Measurements from ENCODE around the gene CTXND1.

The CTXND1 gene

DNA sequence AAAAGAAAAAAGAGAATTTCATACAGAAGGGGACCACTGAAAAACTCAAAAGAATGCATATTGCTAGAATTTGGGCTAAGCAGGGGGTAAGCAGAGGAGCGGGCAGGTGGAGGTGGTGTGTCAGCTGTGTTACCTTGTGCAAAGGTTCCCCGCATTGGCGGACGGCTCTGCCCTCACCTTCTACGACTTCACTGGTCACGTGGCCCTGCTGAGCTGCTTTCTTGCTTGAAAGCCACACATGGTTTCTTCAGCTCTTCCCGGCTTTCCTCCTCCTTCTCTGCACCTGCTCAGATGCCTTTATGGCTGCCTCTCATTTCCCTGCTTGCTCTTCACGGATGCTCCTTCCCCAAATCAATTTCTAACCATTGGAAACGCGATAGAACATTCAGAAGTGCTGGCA is 68.7 kb downstream of the CTXND1 start:
- FAIRE-seq (no peak), DNase-seq (ENCODE audit: low spot score) (no peak)

DNA sequence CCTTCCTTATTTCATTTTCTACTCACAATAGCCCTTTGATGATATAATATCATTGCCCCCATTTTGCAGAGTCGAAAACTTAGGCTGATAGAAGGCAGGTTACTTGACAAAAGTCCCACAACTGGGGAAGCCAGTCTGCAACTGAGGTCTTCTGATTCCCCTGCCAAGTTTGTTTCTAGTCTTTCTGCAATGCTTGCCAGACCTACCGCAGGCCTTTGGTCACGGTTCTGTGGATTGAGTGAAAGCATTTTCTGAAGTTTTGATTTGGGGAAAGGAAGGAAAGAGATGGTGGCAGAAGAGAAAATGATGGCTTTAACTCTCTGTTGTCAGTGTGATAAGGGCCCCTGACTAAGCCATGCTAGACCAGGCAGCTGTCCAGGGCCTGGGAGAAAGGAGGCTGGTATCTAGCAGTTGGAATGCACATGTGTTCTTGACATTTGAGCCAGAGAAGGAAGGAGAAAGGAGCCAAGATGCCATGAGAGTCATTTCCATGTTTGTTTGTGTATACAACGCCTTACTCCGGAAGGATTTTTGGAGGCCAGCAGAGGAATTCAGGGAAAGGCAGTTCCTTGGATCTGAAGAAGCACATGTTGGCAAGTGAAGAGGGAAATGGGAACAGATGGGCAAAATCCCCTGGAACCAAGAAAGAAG is 69.3 kb downstream of the CTXND1 start:
- no peak for DNase-seq (ENCODE audit: low spot score)
- FAIRE-seq, result no peak

DNA sequence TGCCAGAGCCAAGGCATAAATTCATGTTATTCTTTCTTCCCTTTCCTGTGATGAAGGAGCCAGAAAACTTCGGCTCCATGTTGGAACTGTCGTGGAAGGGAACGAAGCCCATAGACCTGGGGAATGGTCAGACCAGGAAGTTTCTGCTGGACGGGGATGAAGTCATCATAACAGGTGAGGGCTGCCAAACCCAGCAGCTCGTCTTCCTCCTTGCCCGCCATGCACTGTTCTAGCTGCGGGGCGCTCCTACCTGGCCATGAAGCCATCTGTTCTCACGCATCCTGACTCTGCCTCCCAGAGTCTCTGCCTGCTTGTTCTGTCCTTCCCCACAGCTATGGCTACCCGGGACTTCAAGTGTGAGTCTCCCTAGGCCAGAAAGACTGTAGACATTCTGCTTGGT is 71.0 kb downstream of the CTXND1 start:
- no peak for DNase-seq (ENCODE audit: low spot score)
- no peak for FAIRE-seq

DNA sequence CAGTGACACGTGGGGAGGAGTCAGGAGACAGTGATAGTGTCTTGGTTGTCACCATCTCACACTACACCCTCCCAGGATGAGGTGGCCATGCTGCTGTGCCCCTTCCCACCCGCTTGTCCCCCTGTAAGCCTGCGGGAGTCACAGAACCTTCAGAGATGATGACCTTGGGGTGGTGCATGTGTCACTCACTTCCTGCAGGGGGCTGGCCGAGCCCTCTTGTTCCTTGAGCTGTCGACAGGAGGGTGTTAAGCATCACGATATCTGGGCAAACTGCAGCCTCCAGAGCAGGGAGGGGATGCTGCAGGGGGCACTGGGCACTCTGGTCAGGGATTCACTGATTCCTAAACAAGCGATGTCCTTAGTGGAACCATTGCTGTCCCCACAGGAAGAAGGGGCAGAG is 71.5 kb downstream of the CTXND1 start:
- FAIRE-seq (no peak), DNase-seq (ENCODE audit: low spot score) (no peak)

DNA sequence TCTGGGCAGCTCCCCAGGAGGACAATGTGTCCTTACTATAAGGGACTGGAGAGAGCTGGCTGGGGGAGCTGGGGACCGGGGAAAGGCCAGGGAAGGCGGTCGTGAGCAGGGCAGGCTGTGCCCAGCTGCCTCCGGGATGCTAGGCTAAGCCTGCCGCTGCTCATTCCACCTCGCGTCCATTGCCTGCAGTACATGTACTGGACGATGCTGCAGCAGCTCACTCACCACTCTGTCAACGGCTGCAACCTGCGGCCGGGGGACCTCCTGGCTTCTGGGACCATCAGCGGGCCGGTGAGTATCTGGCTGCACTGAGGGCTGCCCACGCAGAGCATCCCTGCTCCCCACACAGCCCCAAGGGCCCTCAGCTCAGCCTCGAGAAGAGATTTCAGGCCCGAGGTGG is 72.1 kb downstream of the CTXND1 start:
- no peak for FAIRE-seq

DNA sequence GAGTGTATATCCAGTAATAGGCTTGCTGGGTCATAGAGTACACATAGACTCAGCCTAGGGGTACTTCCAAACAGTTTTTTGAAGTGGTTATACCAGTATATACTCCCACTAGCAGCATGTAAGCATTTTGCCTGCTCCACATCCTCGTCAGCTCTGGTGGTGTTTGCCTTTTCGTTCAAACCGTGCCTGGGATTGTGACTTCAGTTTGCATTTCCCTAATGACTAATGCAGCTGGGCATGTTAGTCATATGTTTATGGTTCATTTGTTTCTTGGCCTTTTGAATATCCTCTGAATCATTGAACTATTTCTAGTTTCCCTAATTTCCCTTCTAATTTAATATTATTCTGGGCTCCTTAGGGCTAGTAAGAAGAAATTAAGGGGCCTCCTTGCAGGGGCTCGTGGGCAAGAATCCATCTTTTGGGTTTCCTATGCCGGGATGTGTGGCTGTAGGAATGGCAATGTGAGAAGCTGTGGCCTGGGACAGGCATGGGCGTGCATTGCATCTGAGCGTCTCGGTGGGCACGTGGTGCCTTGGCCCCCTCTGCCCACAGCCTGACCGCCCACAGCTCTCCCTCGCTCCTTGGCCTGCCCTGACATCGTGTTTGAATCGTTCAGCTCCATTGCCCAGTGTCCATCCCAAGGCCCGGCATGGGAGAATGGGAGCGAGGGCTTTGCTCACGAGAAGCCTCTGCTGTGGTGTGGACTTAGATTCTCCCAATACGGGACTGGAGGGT is 72.8 kb downstream of the CTXND1 start:
- DNase-seq (ENCODE audit: low spot score) (peak; percentile 53), FAIRE-seq (peak; percentile 92)

More for the DNA sequence above, 72.1 kb downstream of the CTXND1 start:
- DNase-seq (ENCODE audit: low spot score), result no peak

DNA sequence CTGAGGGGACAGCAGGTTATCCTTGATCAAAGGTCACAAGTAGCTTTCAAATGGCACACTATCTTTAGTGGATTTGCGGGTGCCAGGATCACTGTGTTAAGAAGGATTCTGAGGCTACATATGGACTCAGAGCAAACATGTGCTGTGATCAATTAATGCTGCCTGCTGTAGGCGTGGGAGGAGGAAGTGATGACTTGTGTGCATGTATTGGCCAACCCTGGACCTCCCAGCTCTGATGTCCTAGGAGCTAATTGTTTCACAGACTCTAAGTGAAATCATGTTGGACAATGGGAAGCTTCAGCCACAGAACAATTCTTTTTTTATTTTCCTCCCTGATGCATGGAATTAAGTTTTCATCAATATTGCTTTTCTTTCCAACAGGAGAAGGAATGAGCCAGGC is 74.9 kb downstream of the CTXND1 start:
- DNase-seq (ENCODE audit: low spot score), result no peak
- FAIRE-seq, result no peak

DNA sequence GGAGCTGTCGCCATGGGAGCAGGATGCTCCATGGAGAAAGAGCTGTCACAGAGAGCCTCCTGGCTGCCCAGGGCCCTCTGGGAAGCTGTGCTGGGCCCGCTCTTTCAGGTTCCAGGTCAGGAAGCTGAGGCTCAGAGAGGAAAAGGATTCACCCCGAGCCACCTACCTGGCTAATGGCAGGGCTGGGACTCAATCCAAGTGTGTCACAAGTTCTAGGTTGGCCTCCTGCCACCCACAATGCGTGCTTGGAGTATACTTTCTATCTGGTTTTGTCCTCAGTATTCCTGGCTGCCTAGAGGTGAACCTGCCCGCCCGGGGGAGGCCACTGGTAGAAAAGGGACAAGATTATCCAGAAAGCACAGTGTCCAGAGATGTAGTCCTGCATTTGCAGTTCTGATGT is 75.6 kb downstream of the CTXND1 start:
- FAIRE-seq (no peak), DNase-seq (ENCODE audit: low spot score) (no peak)

DNA sequence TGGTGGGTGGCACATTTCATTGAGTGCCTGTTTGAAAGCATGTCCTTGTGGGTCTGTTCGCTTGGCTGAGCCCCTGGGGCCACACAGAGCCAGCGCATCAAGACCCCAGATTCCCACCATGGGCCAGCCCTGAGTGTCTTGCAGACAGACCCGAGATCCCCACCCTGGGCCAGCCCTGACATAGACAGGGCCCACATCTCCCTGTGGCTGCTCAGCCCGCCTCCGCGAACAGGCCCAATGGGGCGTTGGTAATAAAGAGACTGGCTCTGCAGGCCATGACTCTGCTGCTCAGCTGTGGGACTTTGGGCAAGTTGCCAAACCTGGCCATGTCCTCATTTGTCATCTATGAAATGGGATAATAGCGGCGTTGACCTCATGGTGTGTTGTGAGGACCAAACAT is 76.6 kb downstream of the CTXND1 start:
- DNase-seq (ENCODE audit: low spot score) (no peak), FAIRE-seq (no peak)

DNA sequence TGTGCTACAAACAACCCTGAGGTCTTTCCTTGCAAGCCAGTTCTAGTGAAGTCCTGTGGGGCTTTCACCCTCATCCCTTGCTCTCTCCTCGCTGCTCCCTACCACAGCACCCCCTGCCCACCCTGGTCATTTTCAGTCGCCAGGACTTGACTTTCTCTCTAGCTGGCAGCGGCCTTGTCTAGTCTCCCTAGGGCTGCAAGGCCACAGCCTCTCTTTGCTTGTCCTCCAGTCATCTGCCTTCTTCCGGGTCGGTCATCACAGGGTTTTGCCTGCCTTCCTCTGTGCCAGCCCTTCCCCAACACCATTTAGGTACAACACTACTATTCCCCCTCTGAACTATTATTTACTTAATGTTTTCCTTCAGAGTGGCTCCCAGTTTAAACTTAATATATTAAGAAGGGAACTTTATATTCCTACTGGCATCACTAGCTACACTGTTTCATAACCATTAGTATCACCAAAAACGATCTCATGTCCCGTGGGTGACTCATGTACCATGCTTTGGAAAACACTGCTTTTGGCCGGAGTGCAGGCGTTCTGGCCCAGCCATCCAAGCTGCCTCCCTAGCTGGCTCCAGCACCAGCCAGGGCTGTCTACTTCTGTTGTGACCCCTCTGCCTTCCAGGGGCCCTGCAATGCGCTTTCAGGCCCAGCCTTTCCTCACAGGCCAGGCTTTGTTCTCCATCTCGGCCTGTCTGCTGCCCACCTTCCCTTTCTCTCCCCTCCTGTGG is 77.8 kb downstream of the CTXND1 start:
- DNase-seq (ENCODE audit: low spot score), result no peak
- FAIRE-seq, result no peak

DNA sequence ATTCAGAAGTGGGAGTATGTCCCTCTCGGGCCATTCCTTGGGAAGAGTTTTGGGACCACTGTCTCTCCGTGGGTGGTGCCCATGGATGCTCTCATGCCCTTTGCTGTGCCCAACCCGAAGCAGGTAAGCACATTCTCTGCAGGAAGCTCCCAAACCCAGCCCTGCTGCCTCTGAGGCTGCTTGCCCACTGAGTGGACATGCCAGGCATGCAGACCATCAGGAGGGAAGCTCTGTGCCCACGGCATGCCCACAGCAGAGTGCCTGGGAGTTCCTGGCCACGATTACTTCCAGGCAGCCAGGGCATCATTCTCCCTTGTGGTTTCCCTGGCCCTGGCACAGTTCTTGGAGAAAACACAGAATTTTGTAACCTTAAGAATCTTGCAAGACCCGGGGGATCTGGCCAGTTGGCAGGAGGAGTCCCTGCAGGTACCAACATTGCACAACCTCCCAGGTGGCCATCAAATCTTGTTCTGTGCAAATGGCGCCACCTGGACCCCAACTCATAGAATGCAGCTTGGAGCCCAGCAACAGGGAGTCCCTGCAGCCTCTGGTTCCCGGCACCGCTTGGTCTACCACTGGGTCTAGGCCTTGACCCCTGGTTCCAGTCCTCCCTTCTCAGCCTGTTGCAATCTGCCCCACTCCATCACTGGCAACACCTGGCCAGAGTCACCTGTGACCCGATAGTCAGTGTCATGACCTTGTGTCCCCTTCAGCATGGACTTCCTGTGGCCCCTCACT is 78.8 kb downstream of the CTXND1 start:
- DNase-seq (ENCODE audit: low spot score) (peak; percentile 63), FAIRE-seq (no peak)

DNA sequence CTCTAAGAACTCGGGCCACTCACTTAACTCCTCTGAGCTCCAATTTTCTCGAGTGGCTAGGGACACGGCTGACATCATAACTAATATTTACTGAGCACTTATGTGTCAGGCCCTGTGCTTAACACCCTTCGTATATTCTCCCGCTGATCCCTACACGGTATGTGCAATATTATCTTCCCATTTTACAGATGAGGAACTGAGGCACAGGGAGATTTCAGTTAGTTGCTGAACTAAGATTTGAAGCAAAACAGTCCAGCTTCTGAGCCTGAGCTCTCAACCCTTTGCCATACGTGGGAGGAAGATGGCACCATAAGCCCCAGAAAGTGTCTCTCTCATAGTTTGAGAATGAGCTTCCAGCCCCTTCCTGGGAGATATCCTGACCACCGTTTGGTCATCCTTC is 79.6 kb downstream of the CTXND1 start:
- no peak for DNase-seq (ENCODE audit: low spot score)

DNA sequence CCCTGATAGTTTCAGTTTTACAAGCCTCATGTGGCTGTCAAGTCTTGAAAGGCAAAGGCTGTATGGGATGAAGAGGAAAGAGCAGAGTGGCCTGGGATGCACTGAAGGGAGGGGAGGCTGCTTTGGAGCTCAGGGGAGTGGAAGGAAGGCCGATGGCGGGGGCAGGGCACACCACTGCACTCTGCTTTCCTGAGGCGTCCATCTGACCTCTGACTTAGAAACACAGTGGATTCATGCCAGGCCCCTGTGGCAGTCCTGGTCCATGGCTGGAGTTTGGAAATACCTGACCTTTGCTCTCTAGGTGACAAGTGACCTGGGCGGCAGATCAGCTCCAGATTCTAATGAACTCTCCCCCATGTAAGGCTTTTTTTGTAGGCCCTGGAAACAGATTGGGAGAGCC is 80.2 kb downstream of the CTXND1 start:
- FAIRE-seq, result no peak
- no peak for DNase-seq (ENCODE audit: low spot score)

More for the DNA sequence above, 79.6 kb downstream of the CTXND1 start:
- no peak for FAIRE-seq

DNA sequence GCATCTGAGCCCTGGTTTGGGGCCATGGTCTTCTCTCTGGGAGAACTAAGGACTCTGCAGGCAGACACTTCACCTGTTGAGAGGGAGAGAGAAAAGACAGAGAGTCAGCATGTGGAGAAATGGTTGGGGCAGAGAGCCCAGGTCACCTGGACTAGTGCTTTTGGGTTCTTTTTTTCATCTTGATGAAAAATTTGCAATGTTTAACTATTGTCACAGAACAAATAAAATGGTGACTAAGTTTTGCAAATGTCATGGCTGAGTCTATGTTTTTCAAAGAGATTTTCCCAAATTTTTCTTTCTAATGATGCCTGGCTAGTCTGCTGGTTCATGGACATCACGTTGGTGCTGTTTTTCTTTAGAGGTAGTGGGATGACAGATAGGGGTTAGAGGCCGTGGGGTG is 81.4 kb downstream of the CTXND1 start:
- FAIRE-seq (no peak), DNase-seq (ENCODE audit: low spot score) (no peak)

DNA sequence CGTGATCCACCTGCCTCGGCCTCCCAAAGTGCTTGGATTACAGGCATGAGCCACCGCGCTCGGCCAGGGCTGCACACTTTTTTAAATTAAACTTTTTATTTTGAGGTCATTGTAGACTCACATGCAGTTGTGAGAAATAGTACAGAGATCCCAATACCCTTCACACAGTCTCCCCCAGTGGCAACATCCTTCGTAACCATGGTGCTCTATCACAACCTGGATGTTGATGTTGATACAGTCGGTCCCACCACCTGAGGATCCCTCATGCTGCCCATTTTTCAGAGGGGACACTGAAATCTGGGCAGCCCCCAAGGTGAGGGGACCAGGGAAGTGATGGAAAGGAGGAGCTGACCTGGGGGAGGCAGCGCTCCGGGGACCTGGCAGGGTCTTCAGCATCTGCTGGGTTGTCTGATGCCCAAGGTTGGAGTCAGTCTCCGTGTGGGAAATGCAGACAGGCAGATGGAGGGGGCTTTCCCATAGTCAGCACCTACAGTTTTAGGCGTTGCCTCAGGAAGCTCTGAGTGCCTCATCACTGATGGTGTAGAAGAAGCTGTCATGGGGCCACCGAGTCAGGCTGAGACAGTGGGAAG is 82.2 kb downstream of the CTXND1 start:
- DNase-seq (ENCODE audit: low spot score) (no peak), FAIRE-seq (no peak)

DNA sequence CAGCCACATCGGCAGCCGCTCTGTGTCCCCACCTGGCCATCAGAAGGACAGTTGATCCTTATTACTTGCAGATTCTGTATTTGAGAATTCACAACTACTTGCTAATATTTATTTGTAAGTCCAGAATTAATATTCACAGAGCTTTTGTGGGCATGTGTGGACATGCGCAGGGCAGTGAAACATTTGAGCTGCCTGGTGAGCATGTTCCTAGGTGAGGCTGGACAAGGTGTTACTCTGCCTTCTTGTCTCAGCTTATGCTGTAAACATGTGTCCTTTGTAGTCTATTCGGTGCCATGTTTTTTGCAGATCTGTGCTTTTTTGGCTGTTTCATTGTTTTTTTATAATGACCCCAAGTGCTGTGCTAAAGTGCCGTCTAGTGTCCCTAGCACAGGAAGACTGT is 83.6 kb downstream of the CTXND1 start:
- no peak for FAIRE-seq
- DNase-seq (ENCODE audit: low spot score), result no peak

DNA sequence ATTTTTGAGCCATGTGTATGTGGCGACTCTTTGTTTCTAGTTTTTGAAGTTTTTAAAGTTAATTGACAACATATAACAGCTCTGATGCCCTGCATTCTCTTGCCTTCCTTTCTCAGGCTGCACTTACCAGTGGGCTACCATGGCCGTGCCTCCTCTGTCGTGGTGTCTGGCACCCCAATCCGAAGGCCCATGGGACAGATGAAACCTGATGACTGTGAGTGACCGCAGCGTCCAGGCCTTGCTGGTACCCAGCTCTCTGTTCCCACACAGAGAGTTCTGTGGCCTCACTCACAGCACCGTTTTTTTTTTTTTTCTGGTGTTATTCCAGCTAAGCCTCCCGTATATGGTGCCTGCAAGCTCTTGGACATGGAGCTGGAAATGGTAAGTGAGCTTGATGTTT is 84.1 kb downstream of the CTXND1 start:
- no peak for FAIRE-seq
- DNase-seq (ENCODE audit: low spot score), result no peak

DNA sequence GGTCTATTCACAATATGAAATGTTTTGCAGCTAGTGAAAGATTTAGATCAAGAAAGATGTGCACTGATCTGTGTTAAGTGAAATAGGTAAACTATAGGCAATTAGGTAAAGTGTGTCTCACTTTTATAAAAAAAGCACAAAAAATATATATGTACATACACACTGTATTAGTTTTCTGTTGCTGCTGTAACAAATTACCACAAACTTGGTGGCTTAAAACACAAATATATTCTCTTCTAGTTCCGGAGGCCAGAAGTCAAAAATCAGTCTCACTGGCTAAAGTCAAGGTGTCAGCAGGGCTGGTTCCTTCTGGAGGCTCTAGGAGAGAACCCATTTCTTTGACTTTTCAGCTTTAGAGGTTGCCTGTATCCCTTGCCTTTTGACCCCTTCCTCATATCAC is 88.1 kb downstream of the CTXND1 start:
- DNase-seq (ENCODE audit: low spot score) (no peak), FAIRE-seq (no peak)

DNA sequence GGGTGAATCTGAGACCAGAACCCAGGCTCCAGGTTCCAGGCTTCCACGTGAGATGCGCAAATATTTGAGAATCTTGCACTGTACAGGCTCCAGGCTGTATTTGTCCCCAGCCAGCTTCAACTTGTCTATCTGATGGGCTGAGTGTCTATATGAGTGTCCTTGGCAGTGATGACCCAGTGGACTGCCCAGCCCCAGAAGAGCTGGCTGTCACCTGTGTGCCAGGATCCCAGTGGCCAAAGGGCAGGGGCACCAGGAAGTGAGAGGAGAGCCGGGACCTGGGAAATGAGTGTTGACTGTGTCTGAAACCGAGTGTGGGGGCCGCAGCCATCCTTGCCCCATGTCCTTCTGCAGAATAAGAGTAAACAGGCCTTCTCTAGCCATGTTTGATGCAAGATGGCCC is 88.8 kb downstream of the CTXND1 start:
- DNase-seq (ENCODE audit: low spot score), result no peak
- FAIRE-seq, result no peak

DNA sequence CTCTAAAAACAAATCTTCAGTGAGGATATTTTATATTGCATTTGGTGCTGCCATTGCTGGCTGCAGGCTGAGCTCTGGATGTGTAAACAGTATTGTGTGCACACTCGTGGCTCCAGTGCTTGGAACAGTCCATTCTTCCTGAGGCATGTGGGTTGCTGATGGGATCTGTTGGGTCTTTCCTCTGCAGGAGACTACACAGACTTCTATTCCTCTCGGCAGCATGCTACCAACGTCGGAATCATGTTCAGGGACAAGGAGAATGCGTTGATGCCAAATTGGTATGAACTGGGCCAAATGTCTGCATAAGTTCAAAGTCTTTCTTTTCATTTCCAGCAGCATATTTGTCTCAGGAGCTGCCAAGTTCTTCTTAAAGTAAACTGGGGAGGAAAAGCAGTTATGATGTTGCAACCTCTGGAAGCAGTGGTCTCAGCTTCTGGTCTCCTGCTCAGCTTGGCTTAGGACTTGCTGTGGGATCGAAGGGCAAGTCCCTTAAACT is 89.9 kb downstream of the CTXND1 start:
- no peak for FAIRE-seq
- no peak for DNase-seq (ENCODE audit: low spot score)

DNA sequence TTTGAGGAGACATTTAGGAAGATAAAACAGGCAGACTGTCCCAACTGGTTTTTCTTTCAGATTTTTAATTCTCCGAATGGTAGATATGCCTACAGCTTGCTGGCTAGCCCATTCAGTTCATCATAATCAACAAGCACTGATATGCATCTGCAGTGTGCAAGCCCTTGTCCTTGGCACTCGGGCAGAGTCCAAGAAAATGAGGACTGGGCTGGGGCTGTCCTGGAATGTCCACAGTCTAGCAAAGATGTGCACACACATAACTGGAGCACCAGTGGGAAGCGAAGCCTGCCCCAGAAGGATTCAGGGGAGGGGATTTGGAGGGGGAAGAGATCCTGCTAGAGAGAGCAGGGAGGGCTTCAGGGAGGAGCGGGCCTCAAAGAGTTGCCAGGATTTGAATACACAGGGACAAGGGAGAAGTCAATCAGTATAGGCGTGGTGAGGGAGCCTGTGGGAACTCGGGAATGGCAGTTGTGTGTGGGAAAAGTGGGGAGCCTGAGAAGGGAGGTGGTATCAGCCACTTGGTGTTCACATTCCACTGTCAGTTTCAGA is 90.5 kb downstream of the CTXND1 start:
- DNase-seq (ENCODE audit: low spot score), result no peak
- FAIRE-seq, result no peak

Data from urothelium cell line (cell line).